Amniotic epithelial cell (primary cell): ENCODE measurements around the gene CCNI2.

Source experiments
- DNase-seq: peaks from one replicate; pipeline ENCODE4 v3.0.0-alpha.2; 2010; ENCODE audit warnings: low read depth

The CCNI2 gene, protein sequence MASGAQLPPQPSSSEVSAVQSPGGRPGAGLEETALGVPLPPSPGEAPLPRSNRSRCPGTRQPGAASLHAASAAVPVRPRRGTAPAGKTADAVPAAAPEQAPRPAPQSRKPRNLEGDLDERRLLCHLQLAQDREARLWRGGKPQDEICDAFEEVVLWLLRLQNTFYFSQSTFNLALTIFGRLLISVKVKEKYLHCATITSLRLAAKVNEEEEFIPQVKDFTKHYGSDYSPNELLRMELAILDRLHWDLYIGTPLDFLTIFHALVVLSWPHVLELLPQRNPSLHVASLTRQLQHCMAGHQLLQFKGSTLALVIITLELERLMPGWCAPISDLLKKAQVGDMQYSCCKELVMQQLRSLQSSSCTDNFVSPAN

DNA sequence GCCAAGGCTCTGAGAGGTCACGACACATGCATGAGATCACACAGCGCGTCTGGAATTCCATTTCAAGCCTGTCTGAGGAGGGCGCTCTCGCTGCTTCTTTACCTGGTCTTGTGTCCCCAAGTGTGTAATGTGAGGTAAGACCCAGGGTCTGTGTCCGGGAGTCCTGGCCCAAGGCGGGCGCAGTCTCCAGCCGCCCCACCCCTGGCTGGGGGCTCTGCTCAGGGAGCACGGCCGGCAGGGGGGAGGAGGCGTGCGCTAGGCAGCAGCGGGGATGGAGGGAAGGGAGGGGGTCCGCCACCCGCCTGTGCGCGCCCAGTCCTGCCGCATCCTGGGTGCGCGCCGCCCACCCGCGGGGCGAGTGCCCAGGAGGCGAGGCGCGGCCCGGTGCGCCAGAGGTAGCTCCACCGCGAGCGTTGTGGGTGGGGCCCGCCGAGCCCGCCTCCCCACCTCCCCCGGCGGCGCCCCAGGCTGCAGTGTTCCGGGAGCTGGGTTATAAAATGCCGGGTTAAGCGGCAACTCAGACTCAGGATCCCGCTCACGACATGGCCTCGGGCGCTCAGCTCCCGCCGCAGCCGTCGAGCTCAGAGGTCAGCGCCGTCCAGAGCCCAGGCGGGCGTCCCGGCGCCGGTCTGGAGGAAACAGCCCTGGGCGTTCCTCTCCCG lies at the start of gene CCNI2:
CCNI2 (plus strand) TSS at position 473 of the 662 bp plus-strand sequence; CDS start at position 543, 70 bp downstream.
- no peak for DNase-seq

DNA sequence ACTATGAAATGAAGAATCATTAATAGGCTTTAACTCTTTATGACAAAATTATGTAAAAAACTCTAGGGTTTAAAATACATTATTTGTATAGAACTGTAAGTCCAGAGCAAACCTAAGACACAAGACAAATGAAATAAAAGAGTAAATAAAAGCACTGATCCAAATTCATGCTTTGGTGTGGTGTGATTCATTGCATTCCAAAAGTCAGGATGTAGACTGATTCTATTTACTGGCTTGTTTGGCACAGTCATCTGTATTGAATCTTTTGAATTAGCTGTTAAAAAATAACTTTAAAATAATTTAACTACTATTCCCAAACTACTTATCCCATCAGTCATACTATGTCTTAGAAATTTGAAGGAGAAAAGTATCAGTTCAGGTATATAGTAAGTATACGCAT lies 42.4 kb upstream of the CCNI2 start:
- DNase-seq, result peak; percentile 30

DNA sequence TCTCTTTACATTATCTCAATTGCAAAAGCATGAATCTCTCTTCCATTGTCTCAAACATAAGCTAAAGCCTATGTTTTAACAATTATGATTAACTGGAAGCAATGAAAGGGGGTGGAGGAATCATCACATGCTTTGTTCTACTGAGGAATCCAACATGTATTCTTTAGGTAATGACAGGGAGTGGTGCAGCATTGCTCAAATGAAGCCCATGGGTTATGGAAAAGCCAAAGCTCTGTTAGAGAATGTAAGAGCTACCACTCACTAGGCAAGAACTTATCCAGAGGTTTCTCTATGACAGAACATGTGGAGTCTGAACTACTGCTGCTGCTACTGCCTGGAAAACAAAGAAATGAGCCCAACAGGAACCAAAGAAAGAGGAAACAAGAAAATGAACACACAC lies 38.6 kb upstream of the CCNI2 start:
- DNase-seq, result no peak

DNA sequence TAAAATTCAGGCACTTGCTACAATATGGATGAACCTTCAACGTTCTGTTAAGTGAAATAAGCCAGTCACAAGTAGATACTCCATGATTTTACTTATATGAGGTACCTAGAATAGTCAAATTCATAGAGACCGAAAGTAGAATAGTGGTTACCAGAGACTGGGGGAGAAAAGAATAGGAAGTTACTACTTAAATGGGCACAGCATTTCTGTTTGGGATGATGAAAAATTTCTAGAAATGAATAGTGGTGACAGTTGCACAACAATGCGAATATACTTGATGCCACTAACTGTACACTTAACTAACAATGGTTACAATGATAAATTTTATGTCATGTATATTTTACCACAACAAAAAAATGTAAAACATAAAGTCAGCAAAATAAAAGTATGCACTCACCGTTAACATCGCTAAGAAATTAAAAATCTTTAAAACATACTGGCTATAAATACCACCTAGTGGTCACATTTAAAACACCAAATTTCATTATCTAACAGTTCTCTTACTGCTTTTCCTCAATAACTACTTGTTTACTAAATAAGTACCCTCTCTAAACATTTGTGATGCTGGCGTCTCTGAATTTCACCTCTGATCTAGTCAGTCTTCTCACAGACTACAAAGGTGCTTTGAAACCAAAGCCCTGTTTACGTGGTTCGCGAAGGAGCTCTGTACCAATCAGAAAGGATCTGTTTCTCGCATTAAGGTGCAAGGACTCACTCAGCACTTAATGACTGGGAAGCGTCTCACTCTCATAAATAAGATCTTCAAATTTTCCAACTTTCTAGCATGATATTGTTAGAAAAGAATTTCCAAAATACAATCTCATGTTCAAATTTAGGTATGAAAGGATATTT lies 32.5 kb upstream of the CCNI2 start:
- DNase-seq, result peak; percentile 21

DNA sequence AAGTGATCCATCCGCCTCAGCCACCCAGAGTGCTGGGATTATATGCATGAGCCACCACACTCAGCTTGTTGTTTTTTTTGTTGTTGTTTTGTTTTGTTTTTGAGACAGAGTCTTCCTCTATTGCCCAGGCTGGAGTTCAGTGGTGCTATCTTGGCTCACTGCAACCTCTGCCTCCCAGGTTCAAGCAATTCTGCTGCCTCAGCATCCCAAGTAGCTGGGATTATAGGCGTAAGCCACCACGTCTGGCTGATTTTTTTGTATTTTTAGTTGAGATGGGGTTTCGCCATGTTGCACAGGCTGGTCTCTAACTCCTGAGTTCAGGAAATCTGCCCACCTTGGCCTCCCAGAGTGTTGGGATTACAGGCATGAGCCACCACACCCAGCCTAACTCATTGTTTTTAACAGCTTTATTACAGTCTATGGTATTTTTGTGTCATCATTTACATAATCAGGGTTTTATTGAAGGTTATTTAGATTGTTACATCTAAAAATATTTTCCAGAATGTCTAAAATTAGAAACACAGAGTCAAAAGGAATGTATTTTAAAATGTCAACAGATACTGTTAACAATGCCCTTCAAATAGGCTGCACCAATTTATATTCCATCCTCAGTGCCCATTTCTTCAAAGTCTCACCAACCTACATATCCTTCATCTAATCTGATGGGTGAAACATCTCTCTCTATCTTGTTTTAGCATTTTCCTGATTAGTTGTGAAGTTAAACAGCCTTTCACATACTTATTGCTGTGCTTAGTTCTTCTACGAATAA lies 28.5 kb upstream of the CCNI2 start:
- DNase-seq, result no peak

DNA sequence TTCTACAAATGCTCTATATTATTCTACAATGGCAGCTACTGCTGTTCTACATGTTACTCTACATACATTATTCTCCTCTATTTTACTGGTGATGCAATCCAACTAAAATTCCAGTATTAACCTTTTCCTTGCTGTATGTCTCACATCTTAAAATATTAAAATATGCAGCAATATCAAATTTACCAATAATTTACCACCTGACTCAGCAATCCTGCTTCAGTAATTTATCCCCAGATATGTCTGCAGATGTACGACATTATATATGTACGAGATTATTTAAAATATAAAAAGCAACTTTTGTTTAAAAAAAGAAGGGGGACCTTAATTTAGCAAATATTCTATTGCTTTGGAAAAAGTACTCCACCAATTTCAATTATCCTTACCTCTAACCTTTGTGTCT lies 21.5 kb upstream of the CCNI2 start:
- DNase-seq, result no peak

DNA sequence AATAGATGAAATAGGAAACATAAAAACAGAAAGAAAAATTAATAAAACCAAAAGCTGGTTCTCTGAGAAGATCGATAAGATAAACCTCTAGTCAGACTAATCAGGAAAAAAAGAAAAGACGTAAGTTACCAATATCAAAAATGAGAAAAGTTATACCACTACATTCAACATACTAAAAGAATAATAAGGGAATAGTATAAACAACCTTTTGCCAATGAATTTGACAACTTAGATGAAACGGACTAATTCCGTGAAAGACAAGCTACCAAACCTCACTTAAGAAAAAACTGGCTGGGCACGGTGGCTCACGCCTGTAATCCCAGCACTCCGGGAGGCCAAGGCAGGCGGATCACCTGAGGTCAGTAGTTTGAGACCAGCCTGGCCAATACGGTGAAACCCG lies 17.3 kb upstream of the CCNI2 start:
- DNase-seq, result no peak

DNA sequence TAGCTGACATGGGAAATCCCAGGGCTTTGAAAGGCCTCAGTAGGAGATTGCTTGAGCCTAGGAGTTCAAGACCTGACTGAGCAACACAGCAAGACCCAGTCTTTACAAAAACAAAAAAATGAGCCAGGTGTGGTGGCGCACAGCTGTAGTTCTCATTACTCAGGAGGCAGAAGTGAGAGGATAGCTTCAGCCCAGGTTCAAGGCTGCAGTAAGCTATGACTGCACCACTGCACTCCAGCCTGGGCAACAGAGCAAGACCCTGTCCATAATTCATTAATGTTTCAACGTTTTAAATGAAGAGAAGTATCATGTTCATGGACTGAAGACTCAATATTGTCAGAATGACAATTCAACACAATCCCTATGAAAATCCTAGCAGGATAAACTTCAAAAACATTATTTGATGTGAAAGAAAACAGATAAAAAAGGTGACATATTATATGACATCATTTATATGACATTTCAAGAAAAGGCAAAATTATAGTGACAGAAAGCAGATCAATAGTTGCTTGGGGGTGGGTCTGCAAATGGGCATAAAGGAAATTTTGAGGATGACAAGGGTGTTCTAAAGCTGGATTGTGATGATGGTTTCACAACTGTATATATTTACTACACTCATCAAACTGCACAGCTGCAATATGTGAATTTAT lies 13.6 kb upstream of the CCNI2 start:
- no peak for DNase-seq

DNA sequence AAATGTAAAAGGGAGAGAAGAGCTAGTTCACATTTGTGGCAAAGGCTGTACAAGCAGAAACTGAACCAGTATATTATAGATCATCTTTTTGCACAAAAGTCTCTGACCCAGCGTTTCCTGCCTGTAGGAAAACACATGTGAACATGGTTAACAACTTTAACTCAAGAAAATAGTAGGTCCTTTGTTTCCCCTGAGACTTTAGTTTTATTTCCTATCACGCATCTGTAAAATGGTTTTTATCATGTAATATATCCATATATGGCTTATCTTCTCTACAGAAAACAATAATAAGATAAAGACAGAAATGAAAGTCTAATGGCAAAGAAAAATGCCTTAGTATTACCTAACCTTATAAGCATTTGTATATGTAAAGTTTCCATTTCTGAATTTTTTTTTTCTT lies 12.5 kb upstream of the CCNI2 start:
- DNase-seq, result no peak

DNA sequence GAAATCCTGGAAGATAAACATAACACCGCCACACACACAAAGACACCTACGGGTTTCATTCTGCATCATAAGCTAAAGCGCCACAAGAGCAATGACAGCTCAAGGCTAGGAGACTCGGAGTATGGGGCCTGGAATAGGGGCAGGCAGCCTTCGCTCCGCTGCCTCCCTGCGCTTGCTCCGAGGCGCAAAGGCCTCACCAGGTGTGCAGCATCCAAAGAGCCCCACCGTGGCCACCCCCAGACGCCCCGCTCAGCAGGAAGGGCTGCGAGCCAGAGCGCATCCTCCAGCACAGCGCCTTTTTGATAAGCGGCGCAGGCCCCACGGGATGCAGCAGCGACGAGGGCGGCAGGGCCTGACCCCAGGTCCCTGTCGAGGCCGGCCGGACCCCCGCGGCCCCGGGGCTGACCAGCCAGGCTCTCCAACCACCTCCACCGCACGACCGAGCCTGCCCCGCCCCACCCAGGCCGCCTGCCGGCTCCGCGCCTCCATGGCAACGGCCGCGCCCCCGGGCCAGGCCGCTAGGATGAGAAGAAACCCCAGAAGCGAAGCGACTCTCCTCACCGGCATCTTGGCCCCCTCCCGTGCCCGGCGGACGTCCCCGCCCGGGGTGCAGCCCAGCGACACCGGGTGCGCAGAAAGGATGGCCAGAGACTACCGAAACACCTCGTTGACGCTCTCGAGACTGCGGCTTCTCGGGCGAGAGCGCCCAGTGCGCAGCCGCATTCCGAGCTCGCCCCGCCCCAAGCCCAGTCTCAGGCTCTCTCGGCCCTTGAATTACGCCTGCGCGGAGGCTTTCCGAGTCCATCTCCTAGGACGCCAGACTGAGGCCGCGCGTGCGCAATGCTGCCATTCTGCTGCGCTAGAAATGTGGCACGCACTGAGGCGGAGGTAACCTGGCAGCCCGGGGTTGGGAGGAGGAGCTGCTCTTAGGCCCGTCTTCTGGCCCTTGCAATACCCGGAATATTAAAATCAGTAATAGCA lies 10.1 kb upstream of the CCNI2 start, which contains the start of gene KIF3A:
KIF3A (minus strand) TSS at position 694 of the 981 bp plus-strand sequence; CDS start at position 567, 127 bp downstream.
- DNase-seq, result peak; percentile 85

DNA sequence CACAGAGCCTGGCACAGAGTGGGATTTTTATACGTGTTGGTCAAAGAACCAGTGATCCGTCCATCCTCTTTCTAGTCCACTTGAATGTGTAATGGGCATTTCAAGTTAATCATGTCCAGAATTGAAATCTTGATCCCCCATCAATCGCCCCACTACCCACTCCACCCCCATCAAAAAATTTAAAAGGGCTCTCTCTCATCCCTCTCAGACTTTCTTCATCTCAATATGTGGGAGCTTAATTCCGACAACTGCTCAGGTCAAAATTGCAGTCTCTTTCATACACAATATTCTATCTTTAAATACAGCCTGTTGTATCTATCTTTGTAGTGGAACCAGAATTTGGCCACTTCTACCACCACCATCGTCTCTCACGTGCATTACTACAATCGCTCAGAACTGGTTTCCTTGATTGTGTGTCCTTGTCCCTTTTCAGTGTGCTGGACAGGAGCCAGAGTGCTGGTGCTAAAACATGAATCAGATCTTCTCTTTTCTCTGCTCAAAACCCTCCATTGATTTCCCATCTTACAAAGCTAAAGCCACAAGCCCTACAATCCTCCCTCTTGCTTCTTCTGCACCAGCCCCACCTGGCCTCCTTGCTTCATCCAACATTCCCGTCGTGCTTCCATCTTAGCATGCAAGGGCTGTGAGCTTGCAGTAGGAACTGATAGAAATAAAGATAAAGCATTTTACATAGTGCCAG lies 9.1 kb upstream of the CCNI2 start:
- DNase-seq, result no peak

DNA sequence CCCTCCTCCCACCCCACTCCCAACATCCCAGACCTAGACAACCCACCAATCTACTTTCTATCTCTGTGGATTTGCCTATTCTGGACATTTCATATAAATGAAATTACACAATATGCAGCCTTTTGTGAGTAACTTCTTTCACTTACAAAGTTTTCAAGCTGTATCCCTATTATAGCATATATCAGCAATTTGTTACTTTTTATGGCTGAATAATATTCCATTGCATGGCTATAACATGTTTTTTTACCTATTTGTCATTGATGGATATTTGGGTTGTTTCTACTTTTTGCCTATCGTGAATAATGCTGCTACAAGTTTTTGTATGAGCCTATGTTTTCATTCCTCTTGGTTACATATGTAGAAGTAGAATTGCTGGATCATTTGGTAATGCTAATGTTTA lies 8.0 kb upstream of the CCNI2 start:
- DNase-seq, result no peak

DNA sequence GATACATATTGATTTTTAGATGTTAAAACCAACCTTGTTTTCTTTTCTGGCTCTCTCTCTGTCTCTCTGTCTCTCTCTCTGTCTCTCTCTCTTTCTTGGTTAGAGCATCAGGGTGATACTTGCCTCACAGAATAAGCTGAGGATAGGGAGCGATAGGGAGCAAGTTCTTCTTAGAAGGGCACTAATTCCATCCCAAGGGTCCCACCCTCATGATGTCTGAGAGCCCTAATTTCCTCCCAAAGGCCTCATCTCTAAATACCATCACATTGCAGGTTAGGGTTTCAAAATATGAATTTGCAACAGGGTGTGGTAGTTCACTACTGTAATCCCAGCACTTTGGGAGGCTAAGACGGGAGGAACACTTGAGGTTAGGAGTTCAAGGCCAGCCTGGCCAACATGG lies 5.1 kb upstream of the CCNI2 start:
- no peak for DNase-seq

DNA sequence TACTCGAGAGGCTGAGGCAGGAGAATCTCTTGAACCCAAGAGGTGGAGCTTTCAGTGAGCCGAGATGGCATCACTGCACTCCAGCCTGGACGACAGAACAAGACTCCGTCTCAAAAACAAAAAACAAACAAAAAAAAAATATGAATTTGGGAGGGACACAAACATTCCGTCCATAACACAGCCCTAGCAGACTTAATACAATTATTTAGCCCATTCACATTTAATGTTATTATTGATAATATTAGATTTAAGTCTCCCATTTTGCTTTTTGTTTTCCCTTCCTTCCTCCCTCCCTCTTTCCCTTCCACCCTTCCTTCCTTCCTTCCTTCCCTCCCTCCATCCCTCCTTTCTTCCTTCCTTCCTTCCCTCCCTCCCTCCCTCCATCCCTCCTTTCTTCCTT lies 4.6 kb upstream of the CCNI2 start:
- no peak for DNase-seq

DNA sequence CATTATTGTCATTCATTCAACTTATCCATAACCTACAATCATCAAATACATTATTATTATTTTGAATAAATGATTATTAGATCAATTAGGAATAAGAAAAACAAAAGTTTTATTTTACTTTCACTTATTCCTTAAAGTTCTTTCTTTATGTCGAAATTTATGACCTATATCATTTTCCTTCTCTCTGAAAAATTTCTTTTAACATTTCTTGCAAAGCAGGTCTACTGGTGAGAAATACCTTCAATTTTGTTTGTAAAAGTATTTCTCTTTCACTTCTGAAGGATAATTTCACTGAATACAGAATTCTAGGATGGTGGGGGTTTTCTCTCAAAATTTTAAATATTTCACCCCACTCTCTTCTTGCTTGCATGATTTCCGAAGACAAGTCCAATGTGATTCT lies 2.6 kb upstream of the CCNI2 start:
- no peak for DNase-seq

DNA sequence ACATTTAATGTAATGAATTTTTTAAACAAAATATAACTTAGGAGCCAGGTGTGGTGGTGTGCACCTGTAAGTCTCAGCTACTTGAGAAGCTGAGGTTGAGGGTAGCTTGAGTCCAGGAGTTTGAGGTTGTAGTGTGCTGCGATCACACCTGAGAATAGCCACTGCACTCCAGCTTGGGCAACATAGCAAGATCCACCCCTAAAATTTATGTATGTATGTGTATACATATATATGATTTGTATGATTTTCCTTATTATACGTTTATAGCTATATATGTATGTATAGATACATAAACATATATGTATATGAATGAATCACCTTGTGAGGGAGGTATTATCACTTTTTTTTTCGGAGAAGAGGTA lies 653 bp upstream of the CCNI2 start:
- DNase-seq, result no peak

DNA sequence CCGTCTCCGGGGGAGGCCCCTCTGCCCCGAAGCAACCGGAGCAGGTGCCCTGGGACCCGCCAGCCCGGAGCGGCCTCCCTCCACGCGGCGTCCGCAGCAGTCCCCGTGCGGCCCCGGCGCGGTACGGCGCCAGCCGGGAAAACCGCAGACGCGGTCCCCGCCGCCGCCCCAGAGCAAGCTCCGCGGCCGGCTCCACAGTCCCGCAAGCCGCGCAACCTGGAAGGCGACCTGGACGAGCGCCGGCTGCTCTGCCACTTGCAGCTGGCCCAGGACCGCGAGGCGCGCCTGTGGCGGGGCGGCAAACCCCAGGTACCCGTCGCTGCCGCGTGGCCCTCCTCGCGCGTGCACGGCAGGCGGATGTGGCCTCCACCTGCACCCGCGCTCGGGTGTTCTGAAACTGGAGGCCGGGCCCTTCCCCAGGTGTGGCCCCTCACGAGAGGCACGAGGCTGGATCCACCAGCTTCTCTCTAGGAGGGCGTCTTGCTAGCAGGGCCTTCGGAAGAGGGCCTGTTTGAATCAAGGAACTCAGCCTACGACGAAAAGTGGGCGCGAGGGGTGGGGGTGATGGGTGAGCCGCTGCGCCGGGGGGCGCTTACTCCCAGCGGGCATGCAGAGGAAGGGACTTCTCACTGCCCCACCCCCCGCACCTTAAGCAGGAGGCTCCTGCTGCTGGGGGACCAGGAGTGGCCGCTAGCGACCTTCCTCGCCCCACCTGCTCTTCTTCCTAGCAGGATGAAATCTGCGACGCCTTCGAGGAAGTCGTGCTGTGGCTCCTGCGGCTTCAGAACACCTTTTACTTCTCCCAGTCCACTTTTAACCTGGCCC lies 602 bp downstream of the CCNI2 start:
- DNase-seq, result no peak

DNA sequence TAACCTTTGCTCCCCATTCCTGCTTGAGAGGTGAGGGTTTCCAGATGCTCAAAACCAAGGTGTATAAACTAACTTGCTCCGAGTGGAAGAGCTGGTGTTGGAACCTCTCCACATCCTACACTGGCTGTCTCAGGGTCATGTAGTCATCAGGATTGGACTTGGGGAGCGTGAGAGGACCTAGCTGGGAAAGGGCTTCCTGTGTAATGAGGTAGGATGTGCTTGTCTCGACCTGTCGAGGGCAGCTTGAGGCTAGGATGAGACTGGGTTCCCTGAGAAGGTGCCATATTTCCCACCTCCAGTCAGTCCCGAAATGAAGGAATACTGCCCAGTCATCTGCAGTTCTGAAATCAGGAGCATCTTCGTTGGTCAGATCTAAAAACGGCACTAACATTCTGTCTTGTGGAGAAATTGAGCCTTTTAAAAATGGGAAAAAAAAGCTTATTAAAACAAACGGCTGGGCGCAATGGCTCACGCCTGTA lies 1.3 kb downstream of the CCNI2 start:
- DNase-seq, result no peak

DNA sequence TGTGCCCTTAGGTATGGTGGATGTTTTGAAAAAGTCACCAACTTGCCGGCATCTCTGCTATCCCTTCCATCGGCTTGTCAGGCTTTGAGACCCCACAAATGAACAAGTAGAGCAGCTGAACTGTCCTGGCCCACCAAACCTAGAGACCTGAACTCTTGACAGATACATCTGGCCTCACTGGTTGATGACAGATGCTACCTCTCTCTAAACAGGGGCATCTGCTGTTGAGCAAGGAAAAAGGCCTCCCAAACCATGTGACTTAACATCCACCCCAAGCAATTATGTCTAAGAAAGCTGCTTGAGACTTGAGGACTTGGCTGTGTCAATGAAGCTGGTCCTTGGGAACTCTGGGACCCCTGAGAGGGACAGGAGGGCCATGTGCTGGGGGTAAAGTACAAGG lies 2.3 kb downstream of the CCNI2 start:
- DNase-seq, result no peak
